Measurements from ENCODE around the gene SLC9A3. TPM values are rescaled to one million over a fixed set of nuclear protein-coding genes. Genes with fewer than 3 reads are reported as not detected.

Gene SLC9A3
- total RNA-seq, 1 experiment from 2014 or later: 0.85 TPM

DNA sequence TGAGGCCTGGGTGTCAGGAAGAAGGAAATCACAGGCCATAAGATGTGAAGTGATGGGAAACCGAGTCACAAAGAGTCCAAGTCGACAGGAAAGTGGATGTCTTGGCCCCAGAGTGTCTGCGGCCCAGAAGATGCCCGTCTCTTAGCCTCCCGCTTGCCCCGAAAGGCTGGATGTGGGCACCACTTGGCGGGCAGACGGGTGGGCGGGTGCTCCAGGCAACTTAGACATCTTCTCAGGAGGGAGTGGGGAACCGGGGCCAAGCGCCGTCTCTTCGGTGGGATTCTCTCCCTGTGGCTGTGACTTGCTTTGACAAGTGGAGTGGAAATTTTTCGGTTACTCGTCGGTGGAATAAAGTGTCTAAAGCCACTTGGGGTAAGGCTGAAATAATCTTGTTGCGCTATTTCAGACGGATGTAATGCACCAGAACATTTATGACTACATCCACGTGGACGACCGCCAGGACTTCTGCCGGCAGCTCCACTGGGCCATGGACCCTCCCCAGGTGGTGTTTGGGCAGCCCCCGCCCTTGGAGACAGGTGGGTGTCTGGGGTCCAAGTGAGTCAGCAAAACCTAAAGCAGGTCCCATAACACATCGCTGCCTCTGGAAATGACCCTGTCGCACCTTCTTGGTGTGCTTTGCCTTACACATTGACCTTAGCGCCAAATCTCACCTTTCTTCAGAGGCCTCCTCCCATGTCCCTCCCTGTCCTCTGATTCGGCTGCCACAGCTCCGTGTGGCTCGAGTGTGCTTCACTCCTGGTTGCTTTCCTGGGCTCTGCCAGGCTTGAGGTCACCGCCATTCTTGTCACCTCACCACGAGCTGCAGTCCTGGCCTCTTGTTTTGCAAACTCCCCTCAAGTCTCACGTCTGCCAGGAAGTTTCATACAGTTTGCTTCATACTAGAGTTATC is 101.7 kb downstream of the SLC9A3 start:
- Histone ChIP-seq H3K23ac (ENCODE audit: insufficient read length, low read depth, low read length) (no peak overlapping the region), H3K14ac (ENCODE audit: insufficient read depth, low read length) (no peak overlapping the region), H4K8ac (replicated peaks; ENCODE audit: insufficient read length, low read depth, low read length) (no peak overlapping the region), H2BK15ac (ENCODE audit: low read depth, low read length) (no peak overlapping the region), H2AK5ac (ENCODE audit: insufficient read length, low read length) (no peak overlapping the region), H3K56ac (ENCODE audit: insufficient read length, low read depth, low read length) (no peak overlapping the region), H3K4me2 (ENCODE audit: insufficient read depth, insufficient read length, low read length) (no peak overlapping the region), H2BK20ac (ENCODE audit: low read depth, low read length, poor library complexity, severe bottlenecking) (no peak overlapping the region), H4K20me1 (ENCODE audit: control insufficient read depth, insufficient read depth, insufficient read length) (no peaks in the 10 kb centered on the region), H2BK120ac (ENCODE audit: low read depth, low read length, poor library complexity, severe bottlenecking) (no peak overlapping the region), H3K27me3 (ENCODE audit: insufficient read depth, low read length) (no peaks in the 10 kb centered on the region), H3K18ac (ENCODE audit: insufficient read length, low read depth, low read length) (no peak overlapping the region), H2BK5ac (ENCODE audit: insufficient read length, low read length) (no peak overlapping the region), H2AFZ (ENCODE audit: low read length) (no peak overlapping the region), H3K9me3 (ENCODE audit: control insufficient read depth, low read depth, low read length) (no peaks in the 10 kb centered on the region), H3T11ph (ENCODE audit: low read length) (no peak overlapping the region), H3K4me1 (ENCODE audit: insufficient read depth, low read length) (no peaks in the 10 kb centered on the region), H3K27ac (ENCODE audit: insufficient read length, low read depth, low read length) (no peak overlapping the region), H3K79me1 (ENCODE audit: insufficient read depth, low read depth, low read length, poor library complexity, severe bottlenecking) (no peaks in the 10 kb centered on the region), H4K5ac (ENCODE audit: insufficient read length, low read depth, low read length) (no peak overlapping the region), H3K4ac (ENCODE audit: low read depth, low read length) (no peak overlapping the region), H3K9ac (ENCODE audit: extremely low read depth, insufficient read length, low read length) (no peak overlapping the region), H2BK12ac (ENCODE audit: insufficient read length, low read depth, low read length) (no peak overlapping the region), H3K23me2 (ENCODE audit: insufficient read length, low read depth, low read length, poor library complexity, severe bottlenecking) (no peaks in the 10 kb centered on the region), H3K79me2 (ENCODE audit: insufficient read depth, low read length) (no peaks in the 10 kb centered on the region), H4K91ac (ENCODE audit: insufficient read length, low read depth, low read length) (no peak overlapping the region)
- Mint-ChIP-seq H3K4me1 (peaks cover 9% of the 10 kb centered on the region in 2 experiments), H3K4me3 (no peak overlapping the region), H3K36me3 (ENCODE audit: insufficient read depth in 1 of 3, low read depth in 3 of 3) (peaks cover 0 to 4% (median 0%) of the 10 kb centered on the region in 3 experiments; a peak in 1 of 7 replicates), H3K27me3 (ENCODE audit: low read depth) (peaks cover 5% of the 10 kb centered on the region), H3K9me3 (peaks cover 3 to 8% of the 10 kb centered on the region in 2 experiments; a peak in 2 of 5 replicates), H3K27ac (no peak overlapping the region)
- no peak for DNase-seq
- TF ChIP-seq, protein P1, sequence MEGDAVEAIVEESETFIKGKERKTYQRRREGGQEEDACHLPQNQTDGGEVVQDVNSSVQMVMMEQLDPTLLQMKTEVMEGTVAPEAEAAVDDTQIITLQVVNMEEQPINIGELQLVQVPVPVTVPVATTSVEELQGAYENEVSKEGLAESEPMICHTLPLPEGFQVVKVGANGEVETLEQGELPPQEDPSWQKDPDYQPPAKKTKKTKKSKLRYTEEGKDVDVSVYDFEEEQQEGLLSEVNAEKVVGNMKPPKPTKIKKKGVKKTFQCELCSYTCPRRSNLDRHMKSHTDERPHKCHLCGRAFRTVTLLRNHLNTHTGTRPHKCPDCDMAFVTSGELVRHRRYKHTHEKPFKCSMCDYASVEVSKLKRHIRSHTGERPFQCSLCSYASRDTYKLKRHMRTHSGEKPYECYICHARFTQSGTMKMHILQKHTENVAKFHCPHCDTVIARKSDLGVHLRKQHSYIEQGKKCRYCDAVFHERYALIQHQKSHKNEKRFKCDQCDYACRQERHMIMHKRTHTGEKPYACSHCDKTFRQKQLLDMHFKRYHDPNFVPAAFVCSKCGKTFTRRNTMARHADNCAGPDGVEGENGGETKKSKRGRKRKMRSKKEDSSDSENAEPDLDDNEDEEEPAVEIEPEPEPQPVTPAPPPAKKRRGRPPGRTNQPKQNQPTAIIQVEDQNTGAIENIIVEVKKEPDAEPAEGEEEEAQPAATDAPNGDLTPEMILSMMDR (conservative IDR thresholded peaks at IDR 0.05): no peak
- WGBS (ENCODE audit: extremely low coverage, insufficient read length, low lambda C conversion rate): no CpG with 5 or more reads among the region's 32 CpGs

All from H9 (cell line).